GM23248 (cell line): ENCODE data around the gene L3MBTL4. TPM values are rescaled to one million over a fixed set of nuclear protein-coding genes. Genes with fewer than 3 reads are reported as not detected.

Source experiments
- DNase-seq: peaks from one replicate; pipeline ENCODE4 v3.0.0-alpha.2; 2015
- H2AFZ ChIP-seq: fragments of 200-600 bp; sonication (generic); 2 replicates; pipeline ENCODE4 v1.6.1; 2016; ENCODE audit warnings: antibody characterized with exemption
- H3F3A ChIP-seq: fragments of 200-600 bp; sonication (generic); 2 replicates; pipeline ENCODE4 v1.6.1; 2016; ENCODE audit warnings: mild to moderate bottlenecking, antibody characterized with exemption, mixed run types; ENCODE audit not compliant: insufficient read depth
- H3K27ac ChIP-seq: fragments of 200-600 bp; sonication (generic); 2 replicates; pipeline ENCODE4 v1.5.1; 2016; ENCODE audit warnings: mild to moderate bottlenecking
- H3K27me3 ChIP-seq: fragments of 200-600 bp; sonication (generic); replicated peaks from 2 replicates; pipeline ENCODE4 v1.6.1; 2016; ENCODE audit warnings: mild to moderate bottlenecking; ENCODE audit not compliant: insufficient read depth
- H3K36me3 ChIP-seq: fragments of 200-600 bp; sonication (generic); 2 replicates; pipeline ENCODE4 v1.6.1; 2016; ENCODE audit warnings: low read depth, mild to moderate bottlenecking
- H3K4me1 ChIP-seq: fragments of 200-600 bp; sonication (generic); 2 replicates; pipeline ENCODE4 v1.6.1; 2016; ENCODE audit warnings: mild to moderate bottlenecking; ENCODE audit not compliant: insufficient read depth
- H3K4me2 ChIP-seq: fragments of 200-600 bp; sonication (generic); one replicate; pipeline ENCODE4 v1.6.1; 2016; ENCODE audit warnings: mild to moderate bottlenecking; ENCODE audit not compliant: unreplicated experiment
- H3K4me3 ChIP-seq: fragments of 200-600 bp; sonication (generic); 2 replicates; pipeline ENCODE4 v1.5.1; 2016; ENCODE audit warnings: mild to moderate bottlenecking
- H3K79me2 ChIP-seq: fragments of 200-600 bp; sonication (generic); 2 replicates; pipeline ENCODE4 v1.6.1; 2016; ENCODE audit warnings: mild to moderate bottlenecking; ENCODE audit not compliant: insufficient read depth
- H3K9ac ChIP-seq: fragments of 200-600 bp; sonication (generic); 2 replicates; pipeline ENCODE4 v1.6.1; 2016; ENCODE audit warnings: mild to moderate bottlenecking
- H3K9me2 ChIP-seq: fragments of 200-600 bp; sonication (generic); 2 replicates; pipeline ENCODE4 v1.6.1; 2016; ENCODE audit warnings: mixed run types, mild to moderate bottlenecking, moderate library complexity; ENCODE audit not compliant: insufficient read depth
- H3K9me3 ChIP-seq: fragments of 200-600 bp; sonication (generic); one replicate; pipeline ENCODE4 v1.6.1; 2017; ENCODE audit warnings: low read depth
- H4K20me1 ChIP-seq: fragments of 200-600 bp; sonication (generic); 2 replicates; pipeline ENCODE4 v1.6.0; 2016; ENCODE audit not compliant: insufficient read depth
- EZH2 ChIP-seq: fragments of 200-600 bp; sonication (generic); IDR thresholded peaks from 2 replicates; pipeline ENCODE4 v1.6.1; 2018; ENCODE audit warnings: antibody characterized with exemption, mild to moderate bottlenecking; ENCODE audit not compliant: insufficient read depth, poor library complexity, severe bottlenecking
- EZH2phosphoT487 ChIP-seq: fragments of 200-600 bp; sonication (generic); IDR thresholded peaks from 2 replicates; pipeline ENCODE4 v1.6.1; 2018; ENCODE audit warnings: antibody characterized with exemption, moderate library complexity, mild to moderate bottlenecking, low read depth; ENCODE audit not compliant: insufficient read depth
- WGBS, 2 experiments: methylation state at CpG; one replicate each; pipeline ENCODE4 v1.1.6; 2015 to 2017; ENCODE audit warnings: low lambda C conversion rate in 2 of 2, low coverage in 1 of 2; ENCODE audit errors: missing lambda C conversion rate in 2 of 2; 5-methylcytosine and 5-hydroxymethylcytosine counted together
- in situ Hi-C: fragments of 300-500 bp; cut with MboI; formaldehyde crosslinking; loops from 2 replicates; pipeline ENCODE4 v1.15.0; 2020
- polyA plus RNA-seq: library from polyadenylated mRNA; unstranded; fragments of >200 nt; fragmentation: Nextera tagmentation; extraction: Ambion mirVana; gene quantifications from 2 replicates; pipeline ENCODE4 v1.2.1, GENCODE V29; 2016
- total RNA-seq: library from RNA; depleted of rRNA; stranded (reverse); fragments of >200 nt; shearing (Covaris generic); gene quantifications from 2 replicates; pipeline ENCODE4 v1.2.3, GENCODE V29; 2014

Gene L3MBTL4
- total and polyA plus RNA-seq, 2 experiments from 2014 or later: not detected

GRCh38 chr18:5979176-5979888 is 435.4 kb downstream of the L3MBTL4 start:
- in situ Hi-C loops: no loop called here
- H3K4me1 ChIP-seq: peaks cover 12% of the 10 kb centered on the region
- no peak overlapping the region for H2AFZ ChIP-seq
- no peaks in the 10 kb centered on the region for H3K9me3 ChIP-seq
- TF ChIP-seq EZH2 (no peak), EZH2phosphoT487 (no peak)
- DNase-seq: peak; percentile 3
- peaks cover 14% of the 10 kb centered on the region; the same call in 1 of the 2 replicates for H3F3A ChIP-seq
- no peaks in the 10 kb centered on the region for H4K20me1 ChIP-seq
- no peak overlapping the region for H3K4me2 ChIP-seq
- H3K27ac ChIP-seq: no peak overlapping the region
- no peak overlapping the region for H3K4me3 ChIP-seq
- H3K9ac ChIP-seq: no peak overlapping the region
- H3K9me2 ChIP-seq: no peaks in the 10 kb centered on the region
- peaks cover 9% of the 10 kb centered on the region for H3K27me3 ChIP-seq
- H3K36me3 ChIP-seq: no peaks in the 10 kb centered on the region
- WGBS, 2 experiments: 69% methylated on average over 3 of the region's 3 CpGs
- H3K79me2 ChIP-seq: no peaks in the 10 kb centered on the region

GRCh38 chr18:5977022-5977421 is 437.7 kb downstream of the L3MBTL4 start:
- Histone ChIP-seq H3F3A (peaks cover 14% of the 10 kb centered on the region; the same call in 1 of the 2 replicates), H4K20me1 (no peaks in the 10 kb centered on the region), H3K4me1 (peaks cover 12% of the 10 kb centered on the region), H3K9me3 (no peaks in the 10 kb centered on the region), H3K4me2 (no peak overlapping the region), H3K4me3 (no peak overlapping the region), H2AFZ (no peak overlapping the region), H3K9ac (no peak overlapping the region), H3K79me2 (no peaks in the 10 kb centered on the region), H3K9me2 (no peaks in the 10 kb centered on the region), H3K27me3 (peaks cover 26% of the 10 kb centered on the region), H3K27ac (no peak overlapping the region), H3K36me3 (no peaks in the 10 kb centered on the region)
- WGBS, 2 experiments: 88 to 91% methylated on average over 4 of the region's 4 CpGs
- no peak for DNase-seq
- TF ChIP-seq EZH2phosphoT487: no peak
- in situ Hi-C loops: no loop called here

- 56 to 59% methylated on average over 10 of the region's 10 CpGs for WGBS, 2 experiments
- Histone ChIP-seq H2AFZ (no peak overlapping the region), H3F3A (peaks cover 14% of the 10 kb centered on the region; the same call in 1 of the 2 replicates), H3K9ac (no peak overlapping the region), H3K4me2 (peak overlapping the region; percentile 48), H3K27me3 (peaks cover 38% of the 10 kb centered on the region), H3K4me3 (no peak overlapping the region), H3K9me3 (no peaks in the 10 kb centered on the region), H3K79me2 (no peaks in the 10 kb centered on the region), H3K9me2 (no peaks in the 10 kb centered on the region), H4K20me1 (no peaks in the 10 kb centered on the region), H3K27ac (no peak overlapping the region), H3K36me3 (no peaks in the 10 kb centered on the region), H3K4me1 (peaks cover 12% of the 10 kb centered on the region)
- no peak for TF ChIP-seq EZH2phosphoT487
- no peak for TF ChIP-seq EZH2
- DNase-seq: peak; percentile 83
- in situ Hi-C loops: no loop called here
Measured at GRCh38 chr18:5975111-5976002, 439.4 kb downstream of the L3MBTL4 start.

- no peak for DNase-seq
- H3K9ac ChIP-seq: no peak overlapping the region
- H3F3A ChIP-seq: peaks cover 14% of the 10 kb centered on the region; the same call in 1 of the 2 replicates
- H3K9me3 ChIP-seq: no peaks in the 10 kb centered on the region
- H3K79me2 ChIP-seq: no peaks in the 10 kb centered on the region
- H3K27ac ChIP-seq: no peak overlapping the region
- H3K27me3 ChIP-seq: peaks cover 42% of the 10 kb centered on the region
- WGBS, 2 experiments: 96 to 100% methylated on average over 2 of the region's 2 CpGs
- H3K4me2 ChIP-seq: no peak overlapping the region
- peaks cover 12% of the 10 kb centered on the region for H3K4me1 ChIP-seq
- TF ChIP-seq EZH2 (no peak), EZH2phosphoT487 (no peak)
- no peaks in the 10 kb centered on the region for H3K36me3 ChIP-seq
- H3K9me2 ChIP-seq: no peaks in the 10 kb centered on the region
- no peaks in the 10 kb centered on the region for H4K20me1 ChIP-seq
- no peak overlapping the region for H3K4me3 ChIP-seq
- in situ Hi-C loops: no loop called here
- no peak overlapping the region for H2AFZ ChIP-seq
Measured at GRCh38 chr18:5974696-5975095, 440.0 kb downstream of the L3MBTL4 start.
